Endothelial cell of umbilical vein (primary cell): Measurements from ENCODE around the gene GPR158. TPM values are rescaled to one million over a fixed set of nuclear protein-coding genes. Genes with fewer than 3 reads are reported as not detected.

ENCODE experiments used
- BruUV-seq: library from RNA; stranded (reverse); fragments of 400-500 nt; replicated peaks from 2 replicates; lab custom pipeline; 2021; lab: Mats Ljungman, UMichigan
- CTCF ChIA-PET: fragments of 300-600, 350-600 bp; sonication (Branson Sonifier 250); formaldehyde crosslinking; loops from one replicate; lab custom pipeline; 2021; ENCODE audit warnings: antibody characterized with exemption, inconsistent platforms; lab: Charles Lee
- POLR2A ChIA-PET: fragments of 300-600, 350-600 bp; sonication (Branson Sonifier 250); formaldehyde crosslinking; loops from one replicate; lab custom pipeline; 2021; ENCODE audit warnings: antibody characterized with exemption, inconsistent platforms; lab: Charles Lee
- DNase-seq: peaks from one replicate; pipeline ENCODE4 v3.0.0-alpha.2; 2011; ENCODE audit warnings: low read depth, low spot score
- FAIRE-seq: peaks from 2 replicates; lab custom pipeline; 2011; peaks lifted over from hg19 to GRCh38; lab: Jason Lieb, UNC
- H2AFZ ChIP-seq: 2 replicates; pipeline ENCODE4 v1.6.0; 2012; ENCODE audit warnings: low read depth, low read length, control low read depth, inconsistent platforms
- H3K27ac ChIP-seq: 2 replicates; pipeline ENCODE4 v1.5.1; 2011; ENCODE audit warnings: low read depth, mild to moderate bottlenecking, control low read depth, low read length, moderate library complexity; ENCODE audit not compliant: insufficient read depth
- H3K27me3 ChIP-seq, 2 experiments: 2 replicates each; pipeline versions ENCODE4 v1.6.0 to v1.6.1; 2011; ENCODE audit warnings: low read length in 2 of 2, mixed read lengths in 1 of 2; ENCODE audit not compliant: control insufficient read depth in 2 of 2, insufficient read depth in 2 of 2
- H3K36me3 ChIP-seq, 2 experiments: 2 replicates in 1 of 2; 3 replicates in 1 of 2; pipeline ENCODE4 v1.5.1; 2011; ENCODE audit warnings: low read length in 2 of 2, mild to moderate bottlenecking in 1 of 2, moderate library complexity in 1 of 2; ENCODE audit not compliant: control insufficient read depth in 2 of 2, insufficient read depth in 2 of 2; ENCODE audit errors: extremely low read depth in 1 of 2
- H3K4me1 ChIP-seq: 3 replicates; pipeline ENCODE4 v1.5.1; 2011; ENCODE audit warnings: mild to moderate bottlenecking, low read length; ENCODE audit not compliant: control insufficient read depth, insufficient read depth; ENCODE audit errors: extremely low read depth
- H3K4me2 ChIP-seq: 2 replicates; pipeline ENCODE4 v1.6.1; 2011; ENCODE audit warnings: low read length, control low read depth, mixed read lengths; ENCODE audit not compliant: insufficient read depth
- H3K4me3 ChIP-seq, 3 experiments: fragments of 200-600 bp in 1 of 3; sonication (generic), shearing (Covaris generic) in 1 of 3; replicated peaks in 1 of 3; 2 replicates each; pipeline ENCODE4 v1.5.1; 2011 to 2016; ENCODE audit warnings: control low read depth in 3 of 3, low read length in 3 of 3, mild to moderate bottlenecking in 2 of 3, inconsistent platforms in 1 of 3, low read depth in 1 of 3, moderate library complexity in 1 of 3; ENCODE audit not compliant: insufficient read depth in 1 of 3
- H3K79me2 ChIP-seq: 2 replicates; pipeline ENCODE4 v1.6.0; 2012; ENCODE audit warnings: low read length, inconsistent platforms; ENCODE audit not compliant: control insufficient read depth, insufficient read depth
- H3K9ac ChIP-seq: replicated peaks from 2 replicates; pipeline ENCODE3; 2011; ENCODE audit warnings: low read length, control low read depth; ENCODE audit not compliant: insufficient read depth; ENCODE audit errors: extremely low read depth
- H3K9me1 ChIP-seq: replicated peaks from 3 replicates; pipeline ENCODE4 v1.6.0; 2011; ENCODE audit warnings: mild to moderate bottlenecking, low read length; ENCODE audit not compliant: control insufficient read depth, insufficient read depth; ENCODE audit errors: extremely low read depth
- H3K9me3 ChIP-seq: replicated peaks from 2 replicates; pipeline ENCODE4 v1.5.1; 2012; ENCODE audit warnings: low read length, inconsistent platforms; ENCODE audit not compliant: control insufficient read depth, insufficient read depth
- H4K20me1 ChIP-seq: replicated peaks from 2 replicates; pipeline ENCODE3; 2011; ENCODE audit warnings: mild to moderate bottlenecking, low read length; ENCODE audit not compliant: control insufficient read depth, insufficient read depth; ENCODE audit errors: extremely low read depth
- EZH2 ChIP-seq: IDR thresholded peaks from 2 replicates; pipeline ENCODE4 v1.6.1; 2012; ENCODE audit warnings: borderline replicate concordance, low read depth, mild to moderate bottlenecking, moderate library complexity, low read length, inconsistent platforms; ENCODE audit not compliant: severe bottlenecking
- FOS ChIP-seq: IDR thresholded peaks from 2 replicates; pipeline ENCODE4 v1.6.1; 2011; ENCODE audit warnings: mild to moderate bottlenecking, low read length, moderate library complexity, borderline replicate concordance; ENCODE audit not compliant: insufficient read depth
- GATA2 ChIP-seq: IDR thresholded peaks from 2 replicates; pipeline ENCODE4 v1.7.0; 2011; ENCODE audit warnings: low read depth, mild to moderate bottlenecking, moderate library complexity, mixed read lengths, low read length; ENCODE audit not compliant: insufficient read length, insufficient read depth
- JUN ChIP-seq: IDR thresholded peaks from 2 replicates; pipeline ENCODE4 v1.6.1; 2011; ENCODE audit warnings: borderline replicate concordance, low read depth; ENCODE audit not compliant: insufficient read length, insufficient read depth
- MYC ChIP-seq: IDR thresholded peaks from one replicate; pipeline ENCODE4 v1.6.1; 2011; ENCODE audit warnings: mild to moderate bottlenecking, low read depth, low read length
- POLR2A ChIP-seq: IDR thresholded peaks from 2 replicates; pipeline ENCODE4 v1.6.1; 2012; ENCODE audit warnings: low read depth, mild to moderate bottlenecking, control low read depth, low read length
- POLR2AphosphoS5 ChIP-seq: IDR thresholded peaks from 2 replicates; pipeline ENCODE4 v1.6.1; 2012; ENCODE audit warnings: low read depth, mild to moderate bottlenecking, control low read depth, low read length, moderate library complexity; ENCODE audit not compliant: insufficient read depth
- dilution Hi-C: fragments of 300-500 bp; cut with MboI; formaldehyde crosslinking; loops from one replicate; pipeline ENCODE4 v1.15.0; 2019; ENCODE audit warnings: low sequenced_read_pairs; ENCODE audit not compliant: extremely low pct_ligation_motif_present
- intact Hi-C: fragments of 100-400 bp; cut with micrococcal nuclease; formaldehyde crosslinking; loops from one replicate; pipeline ENCODE4 v1.10.0; 2022
- polyA plus RNA-seq, 4 experiments: library from polyadenylated mRNA; depleted of rRNA in 3 of 4; stranded (reverse) in 3 of 4; unstranded in 1 of 4; fragments of >200 nt; gene quantifications; 2 replicates each; pipeline versions ENCODE4 v1.2.1 to v1.2.3, GENCODE V29; 2011 to 2012; ENCODE audit warnings: missing spikeins in 1 of 4
- total RNA-seq: library from RNA; stranded (reverse); gene quantifications from 2 replicates; pipeline ENCODE4 v1.2.3, GENCODE V29; 2021
- TF ChIP-seq, protein P1 (sequence below): IDR thresholded peaks from 2 replicates; pipeline ENCODE4 v1.6.1; 2011; ENCODE audit not compliant: insufficient read depth, insufficient read length
- TF ChIP-seq, protein P2 (sequence below), 2 donors: IDR thresholded peaks; 1 replicate in 1 of 2; 2 replicates in 1 of 2; pipeline ENCODE4 v1.5.1; 2011; ENCODE audit warnings: low read length in 2 of 2, mild to moderate bottlenecking in 2 of 2, moderate library complexity in 2 of 2, control low read depth in 1 of 2, inconsistent platforms in 1 of 2, low read depth in 1 of 2; ENCODE audit not compliant: insufficient read depth in 1 of 2; ENCODE audit errors: extremely low read depth in 1 of 2

GPR158 gene
- total and polyA plus RNA-seq, 2 donors (not counting 3 experiments of a cell fraction or from before 2014, with no cell fraction given) = not detected

DNA sequence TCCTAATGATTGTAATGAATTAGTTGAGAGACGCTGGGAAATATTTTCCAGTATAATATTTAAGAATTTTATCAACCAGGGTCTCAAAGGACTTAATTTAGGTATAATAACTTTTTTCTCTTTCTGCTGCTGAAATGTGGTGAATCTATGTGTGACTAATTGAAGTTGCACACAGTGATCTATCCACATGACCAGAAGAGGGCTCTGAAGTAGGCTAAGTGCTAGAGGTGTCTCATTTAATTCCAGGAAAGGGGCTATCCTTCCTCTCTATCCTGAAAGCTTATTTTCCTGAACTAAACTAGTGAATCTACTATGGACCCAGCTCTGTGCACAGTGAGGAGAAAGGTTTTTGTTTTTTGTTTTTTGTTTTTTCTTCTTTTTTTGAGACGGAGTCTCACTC is 464.8 kb downstream of the GPR158 start:
- Histone ChIP-seq H3K27ac (no peak overlapping the region), H3K4me2 (no peak overlapping the region), H3K9ac (no peak overlapping the region), H3K4me1 (no peaks in the 10 kb centered on the region), H3K27me3 (no peaks in the 10 kb centered on the region), H3K4me3 (no peak overlapping the region), H3K9me3 (no peaks in the 10 kb centered on the region), H2AFZ (no peak overlapping the region), H3K9me1 (no peaks in the 10 kb centered on the region), H3K36me3 (no peaks in the 10 kb centered on the region), H4K20me1 (no peaks in the 10 kb centered on the region), H3K79me2 (no peaks in the 10 kb centered on the region)
- POLR2A ChIA-PET = interaction anchor here (0.5 kb wide), 1 partner anchor 839 kb away, joined by 4 read pairs; no protein-coding TSS in a partner anchor
- no peak for DNase-seq
- CTCF ChIA-PET = no interaction called here
- BruUV-seq = no TSS peak
- dilution Hi-C loops (no loop called here), intact Hi-C loops (loop anchor here (2.0 kb wide), 2 partner anchors 117 to 527 kb away; no protein-coding TSS in a partner anchor)
- no peak for TF ChIP-seq POLR2A
- TF ChIP-seq POLR2AphosphoS5 = no peak
- TF ChIP-seq, protein P1, sequence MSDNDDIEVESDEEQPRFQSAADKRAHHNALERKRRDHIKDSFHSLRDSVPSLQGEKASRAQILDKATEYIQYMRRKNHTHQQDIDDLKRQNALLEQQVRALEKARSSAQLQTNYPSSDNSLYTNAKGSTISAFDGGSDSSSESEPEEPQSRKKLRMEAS = no peak
- TF ChIP-seq MYC = no peak
- FAIRE-seq = no peak

DNA sequence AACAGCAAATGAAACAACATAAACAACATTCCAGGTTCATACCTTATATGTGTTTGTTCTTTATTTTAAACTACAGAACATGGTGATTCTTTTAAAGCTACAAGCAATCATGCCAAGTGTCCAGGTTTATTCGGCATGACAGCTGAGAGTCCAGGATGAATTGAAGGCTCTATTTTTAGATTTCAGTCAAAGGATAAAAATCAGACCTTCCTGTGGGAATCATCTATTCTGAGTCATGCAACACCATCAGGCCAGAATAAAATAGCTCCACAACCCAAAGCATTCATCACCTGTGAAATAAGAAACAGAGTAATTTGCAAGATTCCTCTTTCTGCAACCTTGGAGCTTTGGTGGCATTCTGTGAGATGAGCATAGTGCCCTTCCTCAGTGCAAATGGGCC is 466.8 kb downstream of the GPR158 start:
- Histone ChIP-seq H3K9me1 (no peaks in the 10 kb centered on the region), H4K20me1 (no peaks in the 10 kb centered on the region), H3K79me2 (no peaks in the 10 kb centered on the region), H3K4me1 (no peaks in the 10 kb centered on the region), H3K27me3 (no peaks in the 10 kb centered on the region), H3K36me3 (no peaks in the 10 kb centered on the region), H3K27ac (no peak overlapping the region), H3K4me3 (no peak overlapping the region), H3K9ac (no peak overlapping the region), H3K4me2 (no peak overlapping the region), H3K9me3 (no peaks in the 10 kb centered on the region), H2AFZ (no peak overlapping the region)
- CTCF ChIA-PET = interaction anchor here (0.6 kb wide), 1 partner anchor 861 kb away, joined by 3 read pairs; no protein-coding TSS in a partner anchor
- no peak for FAIRE-seq
- no TSS peak for BruUV-seq
- TF ChIP-seq, protein P2, sequence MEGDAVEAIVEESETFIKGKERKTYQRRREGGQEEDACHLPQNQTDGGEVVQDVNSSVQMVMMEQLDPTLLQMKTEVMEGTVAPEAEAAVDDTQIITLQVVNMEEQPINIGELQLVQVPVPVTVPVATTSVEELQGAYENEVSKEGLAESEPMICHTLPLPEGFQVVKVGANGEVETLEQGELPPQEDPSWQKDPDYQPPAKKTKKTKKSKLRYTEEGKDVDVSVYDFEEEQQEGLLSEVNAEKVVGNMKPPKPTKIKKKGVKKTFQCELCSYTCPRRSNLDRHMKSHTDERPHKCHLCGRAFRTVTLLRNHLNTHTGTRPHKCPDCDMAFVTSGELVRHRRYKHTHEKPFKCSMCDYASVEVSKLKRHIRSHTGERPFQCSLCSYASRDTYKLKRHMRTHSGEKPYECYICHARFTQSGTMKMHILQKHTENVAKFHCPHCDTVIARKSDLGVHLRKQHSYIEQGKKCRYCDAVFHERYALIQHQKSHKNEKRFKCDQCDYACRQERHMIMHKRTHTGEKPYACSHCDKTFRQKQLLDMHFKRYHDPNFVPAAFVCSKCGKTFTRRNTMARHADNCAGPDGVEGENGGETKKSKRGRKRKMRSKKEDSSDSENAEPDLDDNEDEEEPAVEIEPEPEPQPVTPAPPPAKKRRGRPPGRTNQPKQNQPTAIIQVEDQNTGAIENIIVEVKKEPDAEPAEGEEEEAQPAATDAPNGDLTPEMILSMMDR (IDR thresholded peaks at IDR 0.05; ENCODE audit: extremely low read depth in 1 of 2, insufficient read depth in 1 of 2, low read depth in 1 of 2, low read length in 2 of 2) = no peak
- TF ChIP-seq POLR2AphosphoS5 (no peak), POLR2A (no peak), EZH2 (no peak), FOS (no peak), MYC (no peak), GATA2 (no peak), JUN (no peak)
- TF ChIP-seq, protein P1 = no peak
- DNase-seq = no peak
- intact Hi-C loops = no loop called here
- POLR2A ChIA-PET = no interaction called here
- dilution Hi-C loops = no loop called here
